HG02759 (cell line): Measurements from ENCODE around the gene MAP3K7CL.
"Not testable (repeated sequence)": the region's sequence is repeated elsewhere in the genome, so short reads cannot be mapped to it uniquely, and the experiment has no call there.

Experiments
- ATAC-seq: cut with Tn5 transposase; IDR thresholded peaks from one replicate; pipeline ENCODE4 v1.9.1; 2021; ENCODE audit warnings: mild to moderate bottlenecking, moderate library complexity; ENCODE audit not compliant: unreplicated experiment

The MAP3K7CL gene

DNA sequence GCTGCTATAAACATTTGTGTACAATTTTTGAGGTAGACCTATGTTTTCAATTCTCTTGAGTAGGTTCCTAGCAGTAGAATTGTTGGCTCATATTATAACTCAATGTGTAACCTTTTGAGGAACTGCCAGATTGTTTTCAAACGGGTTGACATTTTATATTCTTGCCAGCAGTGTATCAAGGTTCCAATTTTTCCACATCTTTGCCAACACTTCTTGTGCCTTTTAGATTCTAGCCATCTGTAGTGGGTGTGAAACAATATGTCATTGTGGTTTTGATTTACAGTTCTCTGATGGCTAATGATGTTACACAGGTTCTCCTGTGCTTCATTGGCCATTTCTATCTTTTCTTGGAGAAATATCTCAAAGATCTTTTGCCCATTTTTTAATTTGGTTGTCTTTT, 36.4 kb downstream of the MAP3K7CL start:
- no peak for ATAC-seq

- ATAC-seq: not testable (repeated sequence)
Observed at GRCh38 chr21:29167481-29167880, 37.0 kb downstream of the MAP3K7CL start.

DNA sequence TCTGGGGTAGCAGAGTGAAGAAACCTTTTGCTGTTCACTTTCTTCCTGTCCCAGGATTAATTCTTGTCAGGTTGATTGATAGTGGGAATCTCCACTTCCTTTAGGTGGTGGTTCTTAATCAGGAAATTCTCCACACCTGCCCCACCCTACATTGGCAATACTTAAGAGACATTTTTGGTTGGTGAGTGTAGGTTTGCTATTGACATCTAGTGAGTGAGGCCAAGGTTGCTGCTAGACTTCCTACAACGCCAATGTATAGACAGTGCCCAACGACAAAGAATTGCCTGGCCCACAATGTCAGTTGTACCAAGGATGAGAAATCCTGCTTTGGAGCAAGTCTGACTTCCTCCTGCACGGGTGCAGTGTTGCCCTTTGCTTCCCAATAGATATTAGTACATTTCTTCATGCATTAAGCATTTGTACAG, 38.5 kb downstream of the MAP3K7CL start:
- no peak for ATAC-seq

GRCh38 chr21:29170944-29171343, 40.5 kb downstream of the MAP3K7CL start:
- no peak for ATAC-seq

DNA sequence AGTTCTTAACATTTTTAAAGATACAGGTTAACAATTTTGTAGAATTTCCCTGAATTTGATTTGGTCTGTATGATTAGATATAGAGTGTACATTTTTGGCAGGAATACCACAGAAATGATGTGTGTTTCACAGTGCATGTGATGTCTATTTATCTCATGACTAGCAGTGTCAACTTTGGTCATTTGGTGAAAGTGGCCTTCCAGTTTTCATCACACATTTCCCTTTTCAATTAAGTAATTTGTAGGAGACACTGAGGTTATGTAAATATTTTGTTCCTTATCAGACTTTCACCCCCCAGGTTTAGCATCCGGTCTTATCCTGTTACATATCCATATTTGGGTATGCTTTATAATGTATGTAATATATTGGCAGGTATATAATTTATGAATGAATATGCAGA, 41.8 kb downstream of the MAP3K7CL start:
- ATAC-seq: no peak

GRCh38 chr21:29174607-29175013, 44.2 kb downstream of the MAP3K7CL start:
- no peak for ATAC-seq

- ATAC-seq: no peak
Observed at GRCh38 chr21:29175408-29176134, 45.1 kb downstream of the MAP3K7CL start.

GRCh38 chr21:29176471-29177120, 46.2 kb downstream of the MAP3K7CL start:
- ATAC-seq: no peak

DNA sequence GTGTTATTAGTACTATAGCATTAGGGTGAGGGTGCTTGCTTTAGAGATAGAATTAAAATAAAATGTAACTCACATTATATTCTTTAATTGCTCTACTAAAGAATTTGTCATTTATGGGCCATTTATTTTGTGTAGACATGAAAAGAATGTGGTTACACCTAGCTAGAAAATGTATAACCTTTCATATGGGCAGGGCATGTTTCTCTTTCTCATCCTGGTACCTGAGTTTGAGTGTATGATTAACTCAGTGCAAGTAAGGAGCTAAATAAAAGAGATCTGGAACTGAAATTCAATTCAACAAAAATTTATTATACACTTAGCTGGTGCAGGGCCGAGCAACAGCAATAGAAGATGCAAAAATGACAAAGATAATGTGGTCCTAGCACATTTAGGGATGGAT, 47.4 kb downstream of the MAP3K7CL start:
- no peak for ATAC-seq

- ATAC-seq: no peak
Observed at GRCh38 chr21:29178926-29179325, 48.5 kb downstream of the MAP3K7CL start.

DNA sequence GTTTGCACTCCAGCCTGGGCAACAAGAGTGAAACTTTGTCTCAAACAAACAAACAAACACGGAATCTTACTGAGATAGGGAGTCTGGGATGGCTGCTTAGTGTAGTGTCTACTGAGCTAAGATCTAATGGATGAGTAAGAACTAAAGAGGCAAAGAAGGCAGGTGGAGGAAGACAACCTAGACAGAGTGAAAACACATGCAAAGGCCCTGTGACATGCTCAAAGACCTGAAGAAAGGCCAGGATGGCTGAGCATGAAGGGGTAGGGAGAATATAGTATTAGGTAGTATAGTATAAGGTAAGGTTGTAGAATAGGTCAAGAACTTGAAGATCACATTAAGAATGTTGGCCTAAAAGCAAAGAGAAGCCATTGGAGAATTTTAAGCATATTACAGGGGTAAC, 49.1 kb downstream of the MAP3K7CL start:
- no peak for ATAC-seq

- ATAC-seq: no peak
Observed at GRCh38 chr21:29181799-29182470, 51.5 kb downstream of the MAP3K7CL start.

DNA sequence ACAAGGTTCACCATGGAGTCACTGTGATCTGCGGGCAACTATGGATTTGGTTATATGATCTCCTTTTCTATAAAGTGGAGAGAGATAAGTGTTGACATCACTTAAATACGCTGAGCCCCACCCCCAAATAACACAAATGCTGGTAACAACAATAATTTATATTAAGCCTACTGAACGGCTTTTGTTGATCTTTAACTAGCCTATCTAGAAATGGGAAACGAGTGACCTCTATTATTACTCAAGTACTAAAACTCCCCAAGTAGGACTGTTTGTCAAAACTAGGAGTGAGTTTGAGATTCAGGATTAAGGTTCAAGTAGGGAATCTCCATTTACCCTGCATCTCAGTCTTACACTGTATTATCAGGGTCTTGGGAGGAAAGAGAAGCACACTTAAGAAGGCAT, 52.2 kb downstream of the MAP3K7CL start:
- no peak for ATAC-seq

- ATAC-seq: no peak
Observed at GRCh38 chr21:29184037-29184436, 53.6 kb downstream of the MAP3K7CL start.

DNA sequence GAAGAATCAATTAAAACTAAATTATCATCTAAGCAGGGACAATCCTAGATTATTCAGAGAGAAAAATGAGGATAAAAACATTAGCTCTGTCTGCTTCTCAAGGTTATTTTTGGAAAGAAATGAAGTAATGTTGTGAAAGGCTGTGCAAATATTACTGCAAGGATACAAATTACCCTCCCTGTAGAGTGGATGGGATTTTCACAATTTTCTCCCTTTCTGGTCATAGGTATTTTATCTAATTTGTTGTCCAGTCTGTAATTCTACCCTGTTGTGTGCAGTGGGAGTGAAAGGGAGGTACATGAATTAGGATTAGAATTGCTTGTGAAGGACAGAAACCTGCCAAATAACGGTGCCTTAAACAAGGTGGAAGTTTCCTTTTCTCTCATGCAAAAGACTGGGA, 54.7 kb downstream of the MAP3K7CL start:
- no peak for ATAC-seq

- ATAC-seq: no peak
Observed at GRCh38 chr21:29185633-29186032, 55.2 kb downstream of the MAP3K7CL start.

- no peak for ATAC-seq
Observed at GRCh38 chr21:29186246-29186645, 55.8 kb downstream of the MAP3K7CL start.

- no peak for ATAC-seq
Observed at GRCh38 chr21:29187944-29188343, 57.5 kb downstream of the MAP3K7CL start.

GRCh38 chr21:29189353-29189752, 58.9 kb downstream of the MAP3K7CL start:
- ATAC-seq: no peak

DNA sequence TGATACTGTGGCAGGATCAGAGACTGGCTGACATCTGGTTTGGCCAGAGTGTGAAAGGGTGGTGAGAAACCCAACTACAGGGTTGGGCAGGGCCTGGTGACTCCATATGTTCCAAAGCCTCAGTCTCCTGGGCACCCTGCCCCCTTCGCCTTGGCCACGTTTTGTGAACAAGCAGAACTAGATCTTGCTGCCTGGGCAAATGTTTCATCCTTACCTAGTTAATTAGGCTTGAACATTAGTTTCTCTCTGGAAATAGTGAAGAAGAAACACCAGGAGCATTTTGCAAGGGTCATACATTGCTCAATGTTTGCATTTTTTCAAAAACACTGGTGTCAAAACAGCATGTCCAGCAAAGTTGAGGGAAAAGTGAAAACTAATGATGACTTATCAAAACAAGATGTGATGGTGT, 60.5 kb downstream of the MAP3K7CL start:
- ATAC-seq: no peak

DNA sequence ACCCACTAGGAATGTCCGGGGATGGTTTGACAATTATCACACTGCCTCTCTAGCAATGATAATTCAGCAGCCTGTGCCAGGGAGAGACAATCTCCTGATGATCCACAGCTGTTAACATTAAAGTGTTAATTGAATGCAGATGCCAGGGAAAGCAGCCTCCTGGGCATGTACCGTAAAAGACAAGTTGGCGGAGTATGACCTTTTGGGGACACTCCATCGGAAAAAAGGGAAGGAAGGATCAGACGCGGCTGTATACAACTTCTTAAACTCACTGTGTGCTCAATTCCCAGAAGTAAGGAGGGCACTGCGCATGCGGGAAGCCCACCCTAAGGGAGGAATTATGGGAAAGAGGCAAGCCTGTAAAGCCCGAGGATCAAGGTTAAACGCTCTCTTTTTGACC, 62.6 kb downstream of the MAP3K7CL start:
- no peak for ATAC-seq

DNA sequence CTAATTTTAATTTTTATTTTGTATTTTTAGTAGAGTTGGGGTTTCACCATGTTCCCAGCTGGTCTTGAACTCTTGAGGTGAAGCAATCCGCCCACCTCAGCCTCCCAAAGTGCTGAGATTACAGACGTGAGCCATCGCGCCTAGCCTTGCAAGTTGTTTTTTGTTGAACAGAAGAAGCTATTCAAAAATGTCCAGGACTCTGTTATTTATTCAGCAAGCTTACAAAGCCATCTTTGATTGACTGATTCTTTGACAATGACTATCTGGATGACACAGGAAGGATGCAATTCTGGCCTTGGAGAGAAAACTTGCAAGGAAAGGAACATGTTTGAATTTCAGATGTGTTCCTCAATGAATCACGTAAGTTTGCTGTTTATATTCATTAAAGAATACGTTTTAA, 63.5 kb downstream of the MAP3K7CL start:
- ATAC-seq: no peak
